Ammon's horn (tissue), 1 donor: Measurements from ENCODE around the gene ITGAL.
"Not testable (repeated sequence)": the region's sequence is repeated elsewhere in the genome, so short reads cannot be mapped to it uniquely, and the experiment has no call there.

ENCODE experiments used
- DNase-seq: peaks from one replicate; pipeline ENCODE4 v3.0.0-alpha.2; 2016; ENCODE audit warnings: low spot score

ITGAL gene

GRCh38 chr16:30491744-30492308, 19.3 kb downstream of the ITGAL start:
- no peak for DNase-seq

GRCh38 chr16:30493941-30494488, 21.5 kb downstream of the ITGAL start:
- no peak for DNase-seq

GRCh38 chr16:30494709-30495108, 22.2 kb downstream of the ITGAL start:
- no peak for DNase-seq

GRCh38 chr16:30499284-30499683, 26.7 kb downstream of the ITGAL start:
- DNase-seq, result no peak

- DNase-seq, result no peak
Observed at GRCh38 chr16:30503403-30504296, 31.1 kb downstream of the ITGAL start.

- DNase-seq, result no peak
Observed at GRCh38 chr16:30509081-30509765, 36.7 kb downstream of the ITGAL start.

- DNase-seq, result no peak
Observed at GRCh38 chr16:30510376-30510938, 37.9 kb downstream of the ITGAL start.

- DNase-seq, result no peak
Observed at GRCh38 chr16:30511509-30511908, 39.0 kb downstream of the ITGAL start.

- DNase-seq, result no peak
Observed at GRCh38 chr16:30515275-30515674, 42.7 kb downstream of the ITGAL start.

GRCh38 chr16:30518552-30518951, 46.0 kb downstream of the ITGAL start:
- DNase-seq, result no peak

GRCh38 chr16:30519120-30520049, 46.8 kb downstream of the ITGAL start:
- DNase-seq, result no peak

GRCh38 chr16:30521476-30521872, 48.9 kb downstream of the ITGAL start:
- no peak for DNase-seq

- DNase-seq, result no peak
Observed at GRCh38 chr16:30521873-30522641, 49.5 kb downstream of the ITGAL start.

GRCh38 chr16:30522702-30523463, 50.3 kb downstream of the ITGAL start:
- not testable (repeated sequence) for DNase-seq

- DNase-seq, result no peak
Observed at GRCh38 chr16:30523768-30524574, 51.4 kb downstream of the ITGAL start.

- DNase-seq, result no peak
Observed at GRCh38 chr16:30524575-30525568, 52.3 kb downstream of the ITGAL start.

GRCh38 chr16:30525844-30526136, 53.2 kb downstream of the ITGAL start:
- no peak for DNase-seq
